GM21619 (cell line): ENCODE data around the gene PAX7.

ENCODE experiments used
- ATAC-seq: cut with Tn5 transposase; IDR thresholded peaks from one replicate; pipeline ENCODE4 v1.9.1; 2021; ENCODE audit not compliant: unreplicated experiment

PAX7 gene

GRCh38 chr1:18697541-18697940, 66.9 kb downstream of the PAX7 start:
- no peak for ATAC-seq

- no peak for ATAC-seq
Measured at GRCh38 chr1:18700530-18700929, 69.9 kb downstream of the PAX7 start.

- no peak for ATAC-seq
Measured at GRCh38 chr1:18701183-18701582, 70.5 kb downstream of the PAX7 start.

GRCh38 chr1:18703041-18703621, 72.5 kb downstream of the PAX7 start:
- ATAC-seq: no peak

GRCh38 chr1:18705811-18706210, 75.2 kb downstream of the PAX7 start:
- no peak for ATAC-seq

GRCh38 chr1:18707696-18708257, 77.1 kb downstream of the PAX7 start:
- ATAC-seq: no peak

- ATAC-seq: no peak
Measured at GRCh38 chr1:18710002-18710401, 79.4 kb downstream of the PAX7 start.

GRCh38 chr1:18711003-18711402, 80.4 kb downstream of the PAX7 start:
- no peak for ATAC-seq

- no peak for ATAC-seq
Measured at GRCh38 chr1:18711536-18712251, 81.0 kb downstream of the PAX7 start.

- no peak for ATAC-seq
Measured at GRCh38 chr1:18712252-18712600, 81.6 kb downstream of the PAX7 start.

GRCh38 chr1:18714404-18715175, 83.9 kb downstream of the PAX7 start:
- ATAC-seq: no peak

- no peak for ATAC-seq
Measured at GRCh38 chr1:18716112-18716784, 85.6 kb downstream of the PAX7 start.

GRCh38 chr1:18716785-18717678, 86.4 kb downstream of the PAX7 start:
- no peak for ATAC-seq

- no peak for ATAC-seq
Measured at GRCh38 chr1:18719786-18720451, 89.3 kb downstream of the PAX7 start.

GRCh38 chr1:18721041-18721440, 90.4 kb downstream of the PAX7 start:
- no peak for ATAC-seq

- no peak for ATAC-seq
Measured at GRCh38 chr1:18721776-18722175, 91.1 kb downstream of the PAX7 start.

- no peak for ATAC-seq
Measured at GRCh38 chr1:18722270-18722669, 91.6 kb downstream of the PAX7 start.

GRCh38 chr1:18723206-18723605, 92.6 kb downstream of the PAX7 start:
- ATAC-seq: no peak

GRCh38 chr1:18723701-18724411, 93.2 kb downstream of the PAX7 start:
- ATAC-seq: no peak
